Stimulated activated CD8-positive, alpha-beta memory T cell treated with anti-CD3 and anti-CD28 coated beads, Interleukin-7, amount 100 ng/mL, for 1 hour (primary cell): Measurements from ENCODE around the gene TSHZ1.
"Not testable (repeated sequence)": the region's sequence is repeated elsewhere in the genome, so short reads cannot be mapped to it uniquely, and the experiment has no call there.

Experiments
- DNase-seq, 2 donors: peaks; one replicate each; pipeline ENCODE4 v3.0.0-alpha.2; 2020; ENCODE audit warnings: low read depth in 2 of 2

The TSHZ1 gene

DNA sequence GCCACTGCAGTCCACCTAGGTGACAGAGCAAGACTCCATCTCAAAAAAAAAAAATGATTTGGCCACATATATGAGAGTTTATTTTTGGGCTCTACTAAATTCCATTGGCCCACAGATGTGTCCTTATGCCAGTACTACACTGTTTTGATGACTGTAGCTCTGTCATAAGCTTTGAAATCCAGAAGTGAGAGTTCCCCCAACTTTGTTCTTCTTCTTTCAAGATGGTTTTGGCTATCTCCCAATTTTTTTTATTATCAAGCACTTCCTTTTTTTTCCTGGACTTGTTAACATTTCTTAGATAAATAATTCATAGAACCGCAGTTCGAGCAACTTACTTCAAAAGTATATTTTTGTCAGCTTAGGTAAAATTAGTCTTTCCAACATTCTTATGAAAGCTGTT is 96.9 kb downstream of the TSHZ1 start:
- no peak for DNase-seq

DNA sequence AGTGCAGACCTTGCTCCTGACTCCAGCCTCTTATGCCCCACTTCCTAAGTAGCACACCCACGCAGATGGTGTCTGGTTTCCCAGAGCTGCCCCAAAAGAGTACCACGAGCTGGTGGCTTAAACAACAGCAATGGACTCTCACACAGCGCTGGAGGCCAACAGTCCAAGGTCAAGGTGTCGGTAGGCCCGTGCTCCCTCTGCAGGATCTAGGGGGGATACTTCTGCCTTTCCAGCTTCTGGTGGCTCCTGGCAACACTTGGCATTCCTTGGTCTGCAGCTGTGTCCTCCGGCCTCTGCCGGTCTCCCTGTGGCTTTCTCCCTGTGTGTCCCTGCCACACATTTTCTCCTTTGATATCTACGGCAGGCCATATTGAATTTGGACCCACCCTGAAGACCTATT is 99.0 kb downstream of the TSHZ1 start:
- DNase-seq = no peak

DNA sequence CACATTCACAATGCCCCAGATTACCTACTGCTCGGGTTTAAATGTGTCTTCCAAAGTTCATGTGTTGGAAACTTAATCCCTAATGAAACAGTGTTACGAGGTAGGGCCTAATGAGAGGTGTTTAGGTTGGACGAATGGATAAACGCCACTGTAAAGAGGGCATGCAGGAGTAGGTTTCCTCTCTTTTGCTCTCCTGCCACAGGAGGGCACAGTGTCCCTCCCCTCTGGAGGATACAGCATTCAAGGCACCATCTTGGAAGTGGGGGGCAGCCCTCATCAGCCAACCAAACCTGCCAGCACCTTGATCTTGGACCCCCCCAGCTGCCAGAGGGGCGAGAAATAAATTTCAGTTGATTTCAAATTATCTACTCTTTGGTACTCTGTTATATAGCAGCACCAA is 103.5 kb downstream of the TSHZ1 start:
- DNase-seq = no peak

DNA sequence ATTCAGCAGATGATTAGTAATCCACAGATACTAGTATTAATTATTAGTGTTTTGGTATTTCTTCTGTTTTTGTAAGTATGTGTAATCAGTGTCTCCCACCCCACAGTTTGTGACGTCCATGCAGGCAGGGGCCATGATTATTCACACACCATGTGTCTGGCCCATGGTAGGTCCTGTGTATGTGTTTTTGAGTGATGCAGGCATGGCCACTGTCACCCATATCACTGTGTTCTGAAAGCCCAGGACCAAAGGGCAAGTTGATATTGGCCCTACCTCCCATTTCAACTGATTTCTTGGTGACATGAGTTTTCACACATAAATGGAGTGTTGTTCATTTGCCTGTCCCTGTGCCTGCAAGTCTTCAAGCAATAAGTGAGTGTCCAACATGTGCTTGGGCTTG is 104.0 kb downstream of the TSHZ1 start:
- no peak for DNase-seq

DNA sequence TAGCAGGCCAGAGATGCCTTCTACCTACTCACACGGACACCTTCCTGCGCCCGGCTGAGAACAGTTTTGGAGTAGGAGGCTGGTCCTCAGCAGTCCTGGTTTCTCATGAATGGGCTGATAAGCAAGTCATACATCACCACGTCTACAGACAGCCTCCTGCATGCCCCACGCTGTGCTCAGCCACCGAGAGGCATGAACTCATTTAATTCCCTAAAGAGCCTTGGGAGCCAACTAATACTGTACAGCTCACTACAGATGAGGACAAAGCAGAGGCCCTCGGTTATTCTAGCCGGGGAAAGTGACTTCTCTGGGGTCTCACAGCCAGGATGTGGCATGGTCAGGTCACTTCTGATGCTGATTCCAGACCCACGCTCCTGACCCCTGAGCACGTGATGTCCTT is 105.6 kb downstream of the TSHZ1 start:
- DNase-seq = no peak

DNA sequence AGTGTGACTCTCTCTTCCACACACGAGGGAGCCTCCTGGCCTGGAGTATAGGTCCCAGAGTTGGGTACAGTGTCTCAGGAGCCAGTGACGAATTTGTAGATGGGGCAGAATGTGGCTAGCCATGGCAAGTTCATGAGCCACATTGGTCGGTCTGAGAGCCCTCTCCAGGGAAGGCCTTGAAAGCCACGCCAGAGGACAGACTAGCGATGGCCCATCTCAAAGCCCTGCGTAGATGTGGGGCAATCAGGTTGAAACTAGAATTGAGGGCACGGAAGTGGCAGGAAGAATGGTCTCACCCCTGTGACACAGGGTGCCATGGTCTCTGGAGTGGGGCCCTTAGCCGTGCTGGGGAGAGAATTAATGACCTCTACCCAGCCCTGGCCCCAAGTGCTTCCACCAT is 106.2 kb downstream of the TSHZ1 start:
- DNase-seq = no peak

DNA sequence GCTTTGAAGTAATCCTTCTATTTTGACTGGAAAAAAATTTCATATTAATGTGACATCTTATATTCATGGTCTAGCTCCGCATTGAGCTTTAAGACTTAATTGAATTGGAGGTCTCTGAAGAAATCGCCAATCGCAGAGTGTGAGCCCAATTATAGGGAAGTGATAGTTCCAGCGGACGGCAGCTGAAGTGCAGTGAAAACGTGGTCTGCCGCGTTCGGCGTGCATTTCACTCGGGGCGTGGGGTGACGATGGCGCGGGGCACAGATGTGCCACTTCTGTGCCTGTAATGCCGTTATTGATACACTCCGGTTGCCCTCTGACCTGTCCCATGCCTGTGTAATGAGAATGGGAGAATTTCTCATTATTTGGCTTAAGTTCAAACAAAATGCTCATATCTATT is 106.7 kb downstream of the TSHZ1 start:
- DNase-seq = no peak

DNA sequence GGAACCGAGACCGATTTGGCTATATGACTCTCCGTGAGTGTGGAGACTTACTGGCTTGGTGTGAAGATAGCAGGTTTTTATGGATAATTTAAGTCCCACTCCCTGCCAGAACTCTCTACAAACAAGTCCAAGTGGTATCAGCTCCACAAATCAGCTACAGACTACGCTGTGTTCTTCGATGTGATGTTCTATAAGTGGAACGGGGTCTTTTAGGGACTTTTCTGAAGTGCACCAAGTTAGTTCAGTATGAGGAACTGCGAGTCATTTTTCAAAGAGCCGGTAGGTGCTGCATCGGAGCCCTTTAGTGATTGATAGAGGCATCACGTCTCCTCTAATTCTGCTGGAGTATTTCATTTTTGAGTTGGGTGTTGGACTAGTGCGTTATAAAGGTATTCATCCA is 107.1 kb downstream of the TSHZ1 start:
- DNase-seq = no peak

DNA sequence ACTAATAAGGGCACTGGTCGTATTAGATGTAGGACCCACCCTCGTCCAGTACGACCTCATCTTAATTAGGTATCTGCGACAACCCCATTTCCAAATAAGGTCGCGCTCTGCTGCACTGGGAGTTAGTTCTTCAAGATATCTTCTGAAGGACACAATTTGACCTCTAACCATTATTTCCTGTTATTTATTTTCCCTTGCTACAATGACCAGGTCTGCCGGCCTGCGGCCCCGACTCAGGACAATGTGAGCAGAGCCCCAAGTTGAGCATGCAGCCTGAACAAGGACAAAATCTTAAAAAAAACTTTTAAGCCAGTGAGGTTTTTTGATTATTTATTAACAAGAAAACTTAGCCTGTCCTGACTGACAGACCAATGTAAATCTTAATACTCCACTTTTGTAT is 109.3 kb downstream of the TSHZ1 start:
- DNase-seq = no peak

DNA sequence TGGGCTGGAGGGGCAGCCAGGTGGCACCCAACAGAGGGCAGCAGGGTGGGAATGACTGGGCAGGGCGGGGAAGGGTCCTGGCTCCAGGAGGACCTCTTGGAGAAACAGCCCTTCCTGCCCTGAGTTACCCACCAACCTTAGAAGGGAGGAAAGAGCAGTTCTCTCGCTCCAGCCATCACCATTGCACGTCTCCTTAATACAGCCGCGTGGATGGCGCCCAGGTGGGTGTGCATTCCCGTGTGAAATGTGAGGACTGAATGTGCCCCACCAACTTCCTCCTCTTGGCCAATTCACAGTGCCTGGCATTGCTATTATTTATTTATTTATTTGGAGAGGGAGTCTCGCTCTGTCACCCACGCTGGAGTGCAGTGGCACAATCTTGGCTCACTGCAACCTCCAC is 109.9 kb downstream of the TSHZ1 start:
- DNase-seq = no peak

DNA sequence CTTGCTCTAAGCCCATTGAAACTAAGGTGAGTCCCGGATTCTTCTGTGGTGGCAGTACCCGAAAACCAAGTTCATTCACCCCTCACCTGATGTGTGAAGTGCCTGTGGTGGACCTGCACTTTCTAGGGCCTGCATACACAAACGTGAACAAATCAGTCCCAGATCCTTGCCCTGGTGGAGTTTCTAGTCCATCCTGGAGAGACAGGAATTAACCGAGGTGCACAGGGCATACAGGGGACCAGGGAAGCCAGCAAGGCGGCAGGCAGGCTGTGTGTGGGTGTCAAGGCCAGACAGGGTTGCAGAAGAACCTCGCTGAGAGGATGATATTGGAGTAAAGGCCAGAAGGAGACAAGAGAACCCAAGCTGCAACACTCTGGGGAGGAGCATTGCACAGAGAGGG is 110.8 kb downstream of the TSHZ1 start:
- no peak for DNase-seq

DNA sequence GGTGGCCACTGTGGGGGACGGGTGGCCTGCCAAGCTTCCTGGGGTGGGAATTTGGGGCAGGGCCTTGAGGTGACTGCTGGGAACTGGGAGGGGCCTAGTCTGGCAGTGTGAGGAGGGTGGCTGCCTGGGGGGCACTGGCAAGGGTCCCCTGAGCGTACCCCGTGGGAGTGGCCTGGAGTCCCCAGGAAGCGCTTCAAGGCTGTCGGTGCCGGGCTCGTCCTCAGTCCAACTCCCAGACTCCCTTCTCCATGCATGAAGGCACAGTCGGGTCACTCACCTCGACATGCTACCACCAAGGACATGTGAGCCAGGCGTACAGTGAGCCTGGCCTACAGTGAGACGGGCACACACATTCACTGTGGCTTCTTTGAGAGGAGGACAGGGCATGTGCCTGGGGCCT is 111.6 kb downstream of the TSHZ1 start:
- DNase-seq = no peak

DNA sequence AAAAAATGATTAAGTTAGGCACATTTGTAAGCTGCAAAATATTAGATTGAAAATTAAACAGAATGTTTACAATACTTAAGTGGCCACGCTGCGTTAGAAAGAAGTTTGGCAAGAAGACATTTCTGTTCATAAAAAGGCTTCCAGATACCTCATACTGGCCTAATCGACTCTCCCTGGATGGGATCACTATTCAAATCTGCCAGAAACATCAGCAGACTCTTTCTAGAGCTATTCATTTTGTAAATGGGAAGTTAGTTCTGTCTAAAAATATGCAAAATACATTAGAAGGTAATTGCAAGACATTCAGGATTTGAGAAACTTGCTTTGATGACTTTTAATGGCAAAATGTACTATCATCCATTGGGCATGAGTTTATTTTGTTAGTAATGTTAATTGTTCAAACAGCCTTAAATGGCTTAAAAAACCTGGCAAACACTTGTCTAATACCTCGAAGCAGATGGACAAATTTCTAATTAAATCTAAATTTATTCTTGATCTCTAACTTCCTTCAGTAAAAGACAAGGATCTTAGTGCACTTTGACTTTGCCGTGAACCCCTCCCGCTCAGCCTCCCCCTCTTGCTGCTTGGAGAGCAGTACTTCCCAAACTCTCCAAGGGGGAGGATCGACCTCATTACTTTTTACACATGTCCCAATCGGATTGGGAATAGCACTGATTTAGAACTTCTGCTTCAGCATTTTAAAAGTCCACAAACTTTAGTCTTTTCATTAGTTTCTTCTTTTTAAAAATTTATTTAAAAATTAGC is 113.4 kb downstream of the TSHZ1 start:
- DNase-seq = no peak

DNA sequence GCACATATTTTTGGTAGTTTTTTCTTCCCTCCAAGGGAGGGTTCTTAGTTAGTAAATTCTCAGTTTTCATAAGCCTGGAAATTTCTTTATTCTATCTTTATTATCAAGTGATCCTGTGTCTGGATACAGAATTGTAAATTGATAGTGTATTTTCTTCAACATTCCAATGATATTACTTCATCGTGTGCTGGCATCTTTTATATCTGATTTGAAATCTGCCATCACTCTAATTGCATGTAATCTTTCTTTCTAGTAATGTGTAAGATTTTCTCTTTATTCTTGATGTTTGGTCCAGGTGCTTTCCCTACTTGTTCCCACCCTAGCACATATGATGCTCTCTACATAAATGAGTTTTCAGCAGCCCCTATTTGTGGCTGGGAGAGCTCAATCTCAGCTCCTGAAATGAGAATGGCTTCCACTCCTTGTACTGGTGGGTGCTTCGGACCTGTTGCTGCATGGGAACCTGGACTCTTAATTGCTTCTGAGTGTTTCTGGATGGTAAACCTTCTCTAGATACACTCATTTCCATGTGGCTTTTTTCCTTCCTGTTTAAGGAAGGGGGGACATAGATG is 114.2 kb downstream of the TSHZ1 start:
- no peak for DNase-seq

DNA sequence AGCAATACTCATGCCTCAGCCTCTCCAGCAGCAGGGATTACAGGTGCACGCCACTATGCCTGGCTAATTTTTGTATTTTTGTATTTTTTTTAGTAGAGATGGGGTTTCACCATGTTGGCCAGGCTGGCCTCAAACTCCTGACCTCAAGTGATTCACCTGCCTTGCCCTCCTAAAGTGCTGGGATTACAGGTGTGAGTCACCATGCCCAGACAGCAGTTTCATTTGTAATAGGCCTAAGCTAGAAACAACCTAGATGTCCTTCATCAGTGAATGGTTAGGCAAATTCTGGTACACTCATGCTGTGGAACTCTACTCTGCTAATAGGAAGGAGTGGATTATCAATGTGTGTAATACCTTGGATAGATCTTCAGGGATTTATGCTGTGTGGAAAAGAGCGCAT is 119.2 kb downstream of the TSHZ1 start:
- not testable (repeated sequence) for DNase-seq

DNA sequence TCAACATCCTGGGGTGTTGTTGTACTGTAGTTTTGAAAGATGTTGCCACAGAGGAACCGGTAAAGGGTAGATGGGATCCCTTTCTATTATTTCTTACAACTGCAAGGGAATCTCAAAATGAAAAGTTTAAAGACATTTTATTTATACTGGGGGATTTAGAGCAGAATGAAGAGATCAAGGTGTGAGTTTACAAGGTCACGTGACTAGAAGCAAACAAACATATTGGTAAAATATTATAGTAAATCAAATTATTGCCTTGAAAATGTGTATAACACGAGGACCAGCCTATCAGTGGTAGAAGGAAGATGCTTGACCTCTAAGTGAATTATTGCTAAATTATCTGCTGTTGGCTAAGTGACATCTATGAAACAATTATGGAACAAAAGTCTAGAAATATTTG is 119.7 kb downstream of the TSHZ1 start:
- DNase-seq = no peak

DNA sequence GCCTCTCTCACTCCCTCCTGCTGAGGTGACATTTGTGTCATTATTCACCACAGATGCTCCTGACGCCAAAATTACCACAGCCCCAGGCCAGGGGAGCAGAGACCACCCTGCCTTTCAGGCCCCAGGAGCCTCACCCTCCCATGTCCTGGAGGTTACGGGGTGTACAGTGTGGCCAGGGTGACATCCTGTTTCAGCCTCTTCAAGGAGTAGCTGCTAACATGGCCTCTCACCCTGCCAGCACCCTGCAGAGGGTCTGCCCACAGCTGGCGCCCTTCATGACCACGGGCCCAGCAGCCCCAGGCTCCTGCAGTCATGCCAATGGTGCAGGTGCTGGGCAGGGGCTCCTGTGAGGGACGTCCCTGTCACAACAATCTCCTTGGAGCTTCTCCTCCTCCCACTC is 124.3 kb downstream of the TSHZ1 start:
- no peak for DNase-seq

DNA sequence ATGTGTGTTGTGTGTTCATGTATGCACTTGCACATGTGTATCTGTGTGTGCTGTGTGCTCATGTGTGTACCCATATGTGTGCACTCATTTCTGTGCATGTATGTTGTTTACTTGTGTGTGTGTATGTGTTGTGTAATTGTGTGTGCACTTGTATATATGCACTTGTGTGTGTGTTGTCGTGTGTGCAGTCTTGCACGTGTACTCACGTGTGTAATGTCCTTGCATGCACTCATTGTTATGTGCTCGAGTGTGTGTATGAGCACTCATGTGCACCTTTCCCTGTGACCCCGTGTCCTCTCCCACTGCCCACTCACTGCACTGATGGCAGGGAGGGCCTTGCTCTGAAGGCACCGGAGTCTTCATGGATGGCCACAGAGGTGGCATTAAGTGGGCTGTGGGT is 124.9 kb downstream of the TSHZ1 start:
- no peak for DNase-seq

DNA sequence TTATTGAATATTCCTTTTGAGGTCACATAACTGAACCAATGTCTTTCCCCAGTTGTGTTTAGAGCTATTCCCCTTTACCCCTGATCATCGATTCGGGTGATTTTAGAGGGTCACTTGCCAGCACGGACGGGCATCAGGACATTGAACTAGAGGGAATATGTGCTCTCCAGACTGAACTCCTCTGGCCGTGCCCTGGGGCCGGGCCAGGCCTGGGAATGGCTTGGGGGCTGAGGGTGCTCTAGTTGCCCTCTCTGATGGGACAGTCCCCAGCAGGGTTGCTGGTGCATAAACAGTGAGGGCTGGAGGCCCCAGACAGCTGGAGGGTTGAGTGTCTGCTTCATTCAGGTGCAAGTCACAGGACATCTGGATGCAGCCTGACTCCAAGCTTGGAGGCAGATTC is 126.2 kb downstream of the TSHZ1 start:
- DNase-seq = no peak

DNA sequence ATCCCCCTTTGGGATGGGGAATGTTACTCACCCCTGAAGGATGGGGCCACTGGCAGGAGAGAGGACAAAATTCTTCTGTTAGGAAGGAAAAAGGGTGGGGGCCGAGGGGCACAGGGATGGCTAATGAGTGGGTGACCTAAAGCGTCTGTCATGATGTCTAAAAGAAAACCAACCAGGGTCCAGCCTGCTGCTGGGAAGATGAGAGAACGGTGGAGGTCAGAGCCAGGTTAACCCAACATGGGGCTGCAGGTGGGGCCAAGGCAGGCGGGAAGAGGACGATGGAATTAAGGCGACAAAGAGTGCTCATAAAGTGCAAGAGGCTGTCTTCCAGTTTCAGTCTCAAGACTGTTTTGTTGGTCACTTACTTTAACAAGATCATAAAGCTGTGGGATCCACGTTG is 126.8 kb downstream of the TSHZ1 start:
- DNase-seq = no peak

DNA sequence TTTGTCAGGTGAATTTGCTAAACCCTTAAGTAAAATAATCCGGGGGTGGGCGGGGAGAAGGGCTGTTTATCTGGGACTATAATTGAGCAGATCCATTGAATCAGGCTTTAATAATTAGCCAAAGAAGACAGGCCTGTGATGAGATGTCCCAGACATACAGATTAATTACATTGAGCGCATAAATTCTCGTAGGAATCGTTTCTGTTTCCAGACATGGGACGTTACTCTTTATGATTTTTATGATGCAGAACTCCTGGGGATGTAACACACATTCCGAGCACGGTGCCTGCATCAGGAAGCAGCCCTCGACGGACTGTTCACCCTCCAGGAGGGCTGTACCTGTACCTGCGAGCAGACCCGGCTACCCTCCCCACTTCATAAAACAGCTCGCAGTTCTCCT is 128.0 kb downstream of the TSHZ1 start:
- DNase-seq = no peak
